CD4-positive, CD25-positive, alpha-beta regulatory T cell (primary cell): Measurements from ENCODE around the gene DESI2. TPM values are rescaled to one million over a fixed set of nuclear protein-coding genes. Genes with fewer than 3 reads are reported as not detected.
A peak's percentile ranks its signal among the peaks of the same experiment; 100 is the strongest.
"Not testable (repeated sequence)": the region's sequence is repeated elsewhere in the genome, so short reads cannot be mapped to it uniquely, and the experiment has no call there.

Source experiments
- ATAC-seq, 2 donors: fragments of 150-1000 bp; cut with Tn5 transposase; one replicate each; pipeline ENCODE4 v1.10.0; 2021; ENCODE audit warnings: low read depth in 2 of 2, moderate number of reproducible peaks in 2 of 2, moderate library complexity in 1 of 2
- DNase-seq, 3 donors: peaks; one replicate each; pipeline versions ENCODE4 v3.0.0 to v3.0.0-alpha.2; 2012 to 2022; ENCODE audit warnings: mixed read lengths in 1 of 3
- H3K27ac ChIP-seq: one replicate; pipeline ENCODE4 v1.7.0; 2013; ENCODE audit warnings: mild to moderate bottlenecking, low read length; ENCODE audit not compliant: insufficient read depth, poor library complexity, severe bottlenecking
- H3K27me3 ChIP-seq: one replicate; pipeline ENCODE4 v1.7.0; 2013; ENCODE audit warnings: low read length; ENCODE audit not compliant: control insufficient read depth, insufficient read depth
- H3K36me3 ChIP-seq: one replicate; pipeline ENCODE4 v1.7.0; 2013; ENCODE audit warnings: mild to moderate bottlenecking, low read length, moderate library complexity; ENCODE audit not compliant: control insufficient read depth, insufficient read depth
- H3K4me1 ChIP-seq: 2 replicates; pipeline ENCODE4 v1.7.0; 2013; ENCODE audit warnings: mild to moderate bottlenecking, low read length; ENCODE audit not compliant: insufficient read depth, control insufficient read depth, poor library complexity, severe bottlenecking
- H3K4me3 ChIP-seq: one replicate; pipeline ENCODE4 v1.7.0; 2013; ENCODE audit warnings: low read depth, mild to moderate bottlenecking, low read length, moderate library complexity
- H3K9me3 ChIP-seq, 2 experiments: 1 replicate in 1 of 2; 2 replicates in 1 of 2; pipeline ENCODE4 v1.7.0; 2013; ENCODE audit warnings: low read length in 2 of 2, mild to moderate bottlenecking in 1 of 2, moderate library complexity in 1 of 2; ENCODE audit not compliant: control insufficient read depth in 2 of 2
- H3K27ac Mint-ChIP-seq, 3 donors: one replicate each; pipeline ENCODE4 v1.8.0; 2020 to 2022; ENCODE audit warnings: mild to moderate bottlenecking in 3 of 3, mixed read lengths in 3 of 3, moderate library complexity in 2 of 3
- H3K27me3 Mint-ChIP-seq: one replicate; pipeline ENCODE4 v1.8.0; 2022; ENCODE audit warnings: mild to moderate bottlenecking, mixed read lengths
- H3K36me3 Mint-ChIP-seq: one replicate; pipeline ENCODE4 v1.8.0; 2020; ENCODE audit warnings: mixed read lengths
- H3K4me1 Mint-ChIP-seq, 4 donors: one replicate each; pipeline ENCODE4 v1.8.0; 2020 to 2022; ENCODE audit warnings: mixed read lengths in 4 of 4, mild to moderate bottlenecking in 1 of 4
- H3K4me3 Mint-ChIP-seq, 4 donors: one replicate each; pipeline ENCODE4 v1.8.0; 2020 to 2022; ENCODE audit warnings: mild to moderate bottlenecking in 4 of 4, mixed read lengths in 4 of 4, moderate library complexity in 3 of 4
- H3K9me3 Mint-ChIP-seq, 7 donors: one replicate each; pipeline ENCODE4 v1.8.0; 2020 to 2022; ENCODE audit warnings: mixed read lengths in 7 of 7, mild to moderate bottlenecking in 3 of 7, moderate library complexity in 2 of 7
- polyA plus RNA-seq, 4 donors: library from polyadenylated mRNA; unstranded; fragments of 300-500 nt; fragmentation: Illumina TruSeq; gene quantifications; one replicate each; pipeline ENCODE4 v1.2.3, GENCODE V29; 2021
- total RNA-seq: library from RNA; stranded (reverse); gene quantifications from one replicate; pipeline ENCODE4 v1.2.3, GENCODE V29; 2022

The DESI2 gene
- total and polyA plus RNA-seq, 5 donors from 2014 or later = 15.6 to 23.7 (median 18.4) TPM

DNA sequence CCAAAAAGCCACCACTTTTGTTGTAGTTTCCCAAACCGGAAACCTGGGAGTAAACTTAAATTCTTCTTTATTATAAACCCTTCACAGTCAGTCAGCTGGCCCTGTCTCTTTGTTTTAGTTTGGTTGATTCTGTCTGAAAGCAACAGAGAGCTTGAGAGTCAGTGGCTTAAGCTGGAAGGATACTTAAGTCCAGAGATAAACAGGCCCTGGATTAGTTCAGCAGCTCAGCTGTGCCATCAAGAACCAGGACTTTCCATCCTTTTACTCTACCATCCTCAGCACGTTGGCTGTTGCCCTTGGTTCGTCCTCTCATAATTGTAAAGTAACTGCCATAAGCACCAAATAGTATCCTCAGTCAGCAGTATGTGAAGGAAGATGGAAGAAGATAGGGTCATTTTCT, 4.5 kb downstream of the DESI2 start:
- peaks cover 31% of the 10 kb centered on the region for H3K4me1 ChIP-seq
- H3K36me3 ChIP-seq = peaks cover 8% of the 10 kb centered on the region
- H3K9me3 ChIP-seq = no peaks in the 10 kb centered on the region
- ATAC-seq (no peak), DNase-seq (no peak)
- Mint-ChIP-seq H3K4me3 (peak overlapping the region in 2 of 4 donors; percentile 30 to 53), H3K27ac (peak overlapping the region in 2 of 3 donors; percentile 18 to 42), H3K4me1 (peaks cover 15 to 35% (median 29%) of the 10 kb centered on the region in 4 donors), H3K9me3 (no peaks in the 10 kb centered on the region), H3K36me3 (peaks cover 30% of the 10 kb centered on the region), H3K27me3 (no peaks in the 10 kb centered on the region)
- no peak overlapping the region for H3K27ac ChIP-seq
- no peak overlapping the region for H3K4me3 ChIP-seq
- H3K27me3 ChIP-seq = no peaks in the 10 kb centered on the region

DNA sequence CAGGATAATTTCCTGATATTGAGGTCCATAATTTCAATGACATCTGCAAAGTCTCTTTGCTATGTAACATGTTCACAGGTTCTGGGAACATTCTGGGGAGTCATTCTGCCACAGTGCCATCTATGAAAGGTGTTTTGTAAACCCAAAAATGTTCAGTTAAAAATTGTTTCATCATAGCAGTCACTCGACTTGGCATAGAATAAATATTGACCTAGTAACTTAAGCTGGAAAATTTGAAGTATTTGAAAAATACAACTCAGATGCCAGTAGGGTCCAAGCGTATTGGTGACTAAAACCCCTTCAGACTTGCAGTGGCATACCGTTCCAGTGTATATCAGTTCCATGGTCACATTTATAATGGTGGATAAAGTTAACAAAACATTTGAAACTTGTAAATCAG, 6.8 kb downstream of the DESI2 start:
- no peaks in the 10 kb centered on the region for H3K9me3 Mint-ChIP-seq
- H3K27ac Mint-ChIP-seq = peak overlapping the region in 2 of 3 donors; percentile 9 to 13

DNA sequence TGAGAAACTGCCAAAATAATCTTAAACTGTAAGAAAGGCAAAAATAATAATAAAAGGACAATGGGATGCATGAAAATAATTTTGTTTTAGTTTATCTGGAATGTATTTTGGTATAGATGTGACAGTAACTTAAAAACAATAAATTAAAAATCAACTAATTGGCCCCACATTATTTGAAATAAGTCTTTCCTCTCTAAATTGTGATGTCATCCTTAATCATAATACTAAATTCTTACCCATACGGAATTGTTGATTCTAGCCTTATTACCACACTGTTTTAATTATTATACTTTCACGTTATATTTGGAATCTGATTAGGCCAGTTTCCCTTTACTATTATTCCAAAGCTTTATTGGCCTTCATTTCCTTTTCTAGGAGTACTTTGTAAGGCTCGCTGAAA, 7.7 kb downstream of the DESI2 start:
- no peaks in the 10 kb centered on the region for H3K9me3 Mint-ChIP-seq
- H3K36me3 ChIP-seq = peaks cover 8% of the 10 kb centered on the region
- H3K27ac ChIP-seq = no peak overlapping the region
- no peak overlapping the region for H3K27ac Mint-ChIP-seq
- no peaks in the 10 kb centered on the region for H3K27me3 ChIP-seq
- no peaks in the 10 kb centered on the region for H3K27me3 Mint-ChIP-seq
- no peak overlapping the region for H3K4me3 Mint-ChIP-seq
- H3K4me3 ChIP-seq = no peak overlapping the region
- peaks cover 9% of the 10 kb centered on the region for H3K4me1 ChIP-seq
- peaks cover 12 to 48% (median 35%) of the 10 kb centered on the region in 4 donors for H3K4me1 Mint-ChIP-seq
- H3K36me3 Mint-ChIP-seq = peaks cover 30% of the 10 kb centered on the region
- ATAC-seq (no peak), DNase-seq (no peak)
- H3K9me3 ChIP-seq = no peaks in the 10 kb centered on the region

More for the DNA sequence above, 6.8 kb downstream of the DESI2 start:
- Histone ChIP-seq H3K9me3 (no peaks in the 10 kb centered on the region), H3K27me3 (no peaks in the 10 kb centered on the region), H3K4me1 (peaks cover 16% of the 10 kb centered on the region), H3K4me3 (no peak overlapping the region), H3K27ac (no peak overlapping the region), H3K36me3 (peaks cover 8% of the 10 kb centered on the region)
- ATAC-seq = no peak
- H3K4me3 Mint-ChIP-seq = no peak overlapping the region
- H3K4me1 Mint-ChIP-seq = peaks cover 12 to 46% (median 35%) of the 10 kb centered on the region in 4 donors
- H3K36me3 Mint-ChIP-seq = peaks cover 30% of the 10 kb centered on the region
- DNase-seq = no peak
- H3K27me3 Mint-ChIP-seq = no peaks in the 10 kb centered on the region

DNA sequence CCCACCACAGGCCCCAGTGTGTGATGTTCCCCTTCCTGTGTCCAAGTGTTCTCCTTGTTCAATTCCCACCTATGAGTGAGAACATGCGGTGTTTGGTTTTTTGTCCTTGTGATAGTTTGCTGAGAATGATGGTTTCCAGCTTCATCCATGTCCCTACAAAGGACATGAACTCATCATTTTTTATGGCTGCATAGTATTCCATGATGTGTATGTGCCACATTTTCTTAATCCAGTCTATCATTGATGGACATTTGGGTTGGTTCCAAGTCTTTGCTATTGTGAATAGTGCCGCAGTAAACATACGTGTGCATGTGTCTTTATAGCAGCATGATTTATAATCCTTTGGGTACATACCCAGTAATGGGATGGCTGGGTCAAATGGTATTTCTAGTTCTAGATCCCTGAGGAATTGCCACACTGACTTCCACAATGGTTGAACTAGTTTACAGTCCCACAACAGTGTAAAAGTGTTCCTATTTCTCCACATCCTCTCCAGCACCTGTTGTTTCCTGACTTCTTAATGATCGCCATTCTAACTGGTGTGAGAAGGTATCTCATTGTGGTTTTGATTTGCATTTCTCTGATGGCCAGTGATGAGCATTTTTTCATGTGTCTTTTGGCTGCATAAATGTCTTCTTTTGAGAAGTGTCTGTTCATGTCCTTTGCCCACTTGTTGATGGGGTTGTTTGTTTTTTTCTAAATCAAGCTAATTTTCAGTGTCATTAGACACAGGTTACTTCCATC, 8.8 kb downstream of the DESI2 start:
- DNase-seq, H3K27me3 Mint-ChIP-seq, ATAC-seq, H3K27ac Mint-ChIP-seq, H3K36me3 ChIP-seq, H3K27me3 ChIP-seq, H3K9me3 Mint-ChIP-seq, H3K9me3 ChIP-seq, H3K4me1 ChIP-seq, H3K4me3 ChIP-seq, H3K4me3 Mint-ChIP-seq, H3K27ac ChIP-seq: not testable (repeated sequence)
- peaks cover 12 to 42% (median 34%) of the 10 kb centered on the region in 4 donors for H3K4me1 Mint-ChIP-seq
- peaks cover 29% of the 10 kb centered on the region for H3K36me3 Mint-ChIP-seq

DNA sequence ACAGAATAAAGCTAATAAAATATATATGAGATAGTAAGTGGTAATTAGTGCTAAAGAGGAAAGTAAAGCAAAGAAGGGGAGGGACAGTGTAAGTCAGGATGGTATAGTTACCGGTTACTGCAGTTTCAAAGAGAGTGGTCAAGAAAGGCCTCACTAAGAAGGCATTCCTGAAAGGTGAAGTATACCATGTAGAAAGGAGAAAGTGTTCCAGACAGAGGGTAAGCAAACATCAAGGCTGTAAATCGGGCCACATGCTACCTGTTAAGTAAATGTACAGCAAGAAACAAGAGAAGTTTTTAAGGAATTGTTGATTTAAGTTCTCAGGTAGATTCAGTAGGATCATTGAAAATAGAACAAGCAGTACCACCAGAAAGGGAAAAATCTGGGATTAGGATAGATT, 9.7 kb downstream of the DESI2 start:
- Mint-ChIP-seq H3K27ac (peak overlapping the region in 1 of 3 donors; percentile 78), H3K4me1 (peaks cover 4 to 41% (median 31%) of the 10 kb centered on the region in 4 donors), H3K4me3 (no peak overlapping the region), H3K9me3 (no peaks in the 10 kb centered on the region), H3K27me3 (no peaks in the 10 kb centered on the region), H3K36me3 (peaks cover 22% of the 10 kb centered on the region)
- ATAC-seq = no peak
- Histone ChIP-seq H3K4me3 (no peak overlapping the region), H3K27ac (no peak overlapping the region), H3K9me3 (no peaks in the 10 kb centered on the region), H3K4me1 (no peaks in the 10 kb centered on the region), H3K36me3 (peaks cover 2% of the 10 kb centered on the region), H3K27me3 (no peaks in the 10 kb centered on the region)
- DNase-seq = no peak

DNA sequence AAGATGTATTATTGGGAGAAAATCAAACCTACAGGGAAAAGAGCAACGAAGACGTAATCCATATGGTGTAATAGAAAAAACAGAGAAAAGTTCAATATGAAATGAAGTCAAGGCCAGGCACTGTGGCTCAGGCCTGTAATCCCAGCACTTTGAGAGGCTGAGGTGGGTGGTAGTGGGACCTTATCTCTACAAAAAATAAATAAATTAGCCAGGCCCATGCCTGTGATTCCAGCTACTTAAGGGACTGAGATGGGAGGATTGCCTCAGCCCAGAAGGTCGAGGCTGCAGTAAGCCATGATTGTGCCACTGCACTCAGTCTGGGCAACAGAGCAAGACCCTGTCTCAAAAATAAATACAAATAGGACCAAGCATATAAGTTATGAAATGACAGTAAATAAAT, 11.4 kb downstream of the DESI2 start:
- Mint-ChIP-seq H3K27ac (peak overlapping the region; percentile 16 to 89 (median 49)), H3K9me3 (no peaks in the 10 kb centered on the region), H3K4me3 (no peak overlapping the region), H3K4me1 (peaks cover 6 to 34% (median 19%) of the 10 kb centered on the region in 4 donors), H3K36me3 (peaks cover 7% of the 10 kb centered on the region), H3K27me3 (no peaks in the 10 kb centered on the region)
- H3K27ac ChIP-seq = no peak overlapping the region
- no peaks in the 10 kb centered on the region for H3K9me3 ChIP-seq
- ATAC-seq = no peak
- H3K36me3 ChIP-seq = peaks cover 2% of the 10 kb centered on the region
- no peaks in the 10 kb centered on the region for H3K4me1 ChIP-seq
- H3K4me3 ChIP-seq = no peak overlapping the region
- no peak for DNase-seq
- H3K27me3 ChIP-seq = no peaks in the 10 kb centered on the region

DNA sequence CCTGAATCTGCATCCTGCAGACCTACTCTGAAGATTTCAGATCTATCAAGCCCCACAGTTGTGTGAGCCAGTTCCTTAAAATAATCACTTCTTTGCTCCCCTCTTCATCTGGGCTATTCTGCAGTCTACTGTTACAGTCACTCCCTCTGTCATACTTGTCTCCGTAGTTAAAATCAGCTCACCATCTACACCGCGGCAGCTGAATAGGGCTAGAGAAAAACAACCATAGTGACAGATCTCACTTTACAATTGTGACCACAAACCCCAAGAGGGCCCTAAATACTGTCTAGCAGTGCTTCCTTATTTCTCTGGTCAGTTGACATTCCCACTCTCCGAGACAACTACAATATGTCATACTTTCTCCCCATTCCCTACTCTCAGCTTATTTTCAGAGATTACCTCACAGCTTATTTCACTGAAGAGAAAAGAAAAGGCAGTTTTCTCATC, 12.9 kb downstream of the DESI2 start:
- H3K36me3 Mint-ChIP-seq = peaks cover 4% of the 10 kb centered on the region
- peaks cover 6 to 31% (median 18%) of the 10 kb centered on the region in 4 donors for H3K4me1 Mint-ChIP-seq

More for the DNA sequence above, 12.9 kb downstream of the DESI2 start:
- Histone ChIP-seq H3K9me3 (no peaks in the 10 kb centered on the region), H3K4me1 (no peaks in the 10 kb centered on the region), H3K36me3 (peaks cover 4% of the 10 kb centered on the region), H3K27me3 (no peaks in the 10 kb centered on the region), H3K27ac (no peak overlapping the region), H3K4me3 (no peak overlapping the region)
- H3K4me3 Mint-ChIP-seq = no peak overlapping the region
- no peaks in the 10 kb centered on the region for H3K27me3 Mint-ChIP-seq
- DNase-seq (no peak), ATAC-seq (no peak)
- H3K27ac Mint-ChIP-seq = no peak overlapping the region
- H3K9me3 Mint-ChIP-seq = no peaks in the 10 kb centered on the region
